Endometrium (tissue), 2 donors: ENCODE data around the gene ACSS2.
A peak's percentile ranks its signal among the peaks of the same experiment; 100 is the strongest.

Experiments used
- FAIRE-seq: peaks from 2 replicates; lab custom pipeline; 2012; peaks lifted over from hg19 to GRCh38; lab: Jason Lieb, UNC
- donor health status: control.
- donor health status: control.

Gene ACSS2

GRCh38 chr20:34949120-34949519 lies 72.7 kb downstream of the ACSS2 start:
- no peak for FAIRE-seq

- no peak for FAIRE-seq
These were observed 74.8 kb downstream of the ACSS2 start for GRCh38 chr20:34951252-34951651.

- FAIRE-seq: no peak
These were observed 75.2 kb downstream of the ACSS2 start for GRCh38 chr20:34951652-34952051.

- FAIRE-seq: no peak
These were observed 76.3 kb downstream of the ACSS2 start for GRCh38 chr20:34952671-34953070.

- no peak for FAIRE-seq
These were observed 77.5 kb downstream of the ACSS2 start for GRCh38 chr20:34953960-34954359.

- no peak for FAIRE-seq
These were observed 78.5 kb downstream of the ACSS2 start for GRCh38 chr20:34954904-34955230.

- peak; percentile 81 for FAIRE-seq
These were observed 79.0 kb downstream of the ACSS2 start, which contains the start of the genes GSS and MYH7B for GRCh38 chr20:34955231-34956040. GSS (minus strand) TSS chr20:34955806; CDS start chr20:34951852, 3,954 bp downstream. MYH7B (plus strand) TSS chr20:34955868; CDS start chr20:34978006, 22,138 bp downstream.

- FAIRE-seq: no peak
These were observed 79.6 kb downstream of the ACSS2 start for GRCh38 chr20:34956041-34956458.

GRCh38 chr20:34956751-34957472 lies 80.5 kb downstream of the ACSS2 start:
- FAIRE-seq: no peak

GRCh38 chr20:34964486-34964885 lies 88.1 kb downstream of the ACSS2 start:
- no peak for FAIRE-seq

GRCh38 chr20:34965051-34965450 lies 88.6 kb downstream of the ACSS2 start:
- no peak for FAIRE-seq

GRCh38 chr20:34967421-34967820 lies 91.0 kb downstream of the ACSS2 start:
- no peak for FAIRE-seq

- no peak for FAIRE-seq
These were observed 91.8 kb downstream of the ACSS2 start for GRCh38 chr20:34968042-34968775.

- FAIRE-seq: no peak
These were observed 93.9 kb downstream of the ACSS2 start for GRCh38 chr20:34970193-34970840.

GRCh38 chr20:34970846-34971560 lies 94.6 kb downstream of the ACSS2 start:
- FAIRE-seq: no peak

GRCh38 chr20:34971561-34972235 lies 95.3 kb downstream of the ACSS2 start:
- no peak for FAIRE-seq

GRCh38 chr20:34974246-34974645 lies 97.8 kb downstream of the ACSS2 start:
- no peak for FAIRE-seq

GRCh38 chr20:34976286-34976685 lies 99.9 kb downstream of the ACSS2 start:
- FAIRE-seq: no peak
